OCI-LY7 (cell line): Measurements from ENCODE around the gene NAPB.

Experiments
- EZH2phosphoT487 ChIP-seq: fragments of 200-600 bp; sonication (generic); IDR thresholded peaks from 2 replicates; pipeline ENCODE4 v1.6.1; 2018; ENCODE audit warnings: low read depth, borderline replicate concordance, mild to moderate bottlenecking, mixed run types, antibody characterized with exemption, low read length, moderate library complexity, mixed read lengths
- TF ChIP-seq, protein P1 (sequence below): fragments of 200-600 bp; sonication (generic); conservative IDR thresholded peaks from 2 replicates; pipeline ENCODE4 v1.5.1; 2014; ENCODE audit warnings: mild to moderate bottlenecking, antibody characterized with exemption, low read length, moderate library complexity, mixed read lengths

DNA sequence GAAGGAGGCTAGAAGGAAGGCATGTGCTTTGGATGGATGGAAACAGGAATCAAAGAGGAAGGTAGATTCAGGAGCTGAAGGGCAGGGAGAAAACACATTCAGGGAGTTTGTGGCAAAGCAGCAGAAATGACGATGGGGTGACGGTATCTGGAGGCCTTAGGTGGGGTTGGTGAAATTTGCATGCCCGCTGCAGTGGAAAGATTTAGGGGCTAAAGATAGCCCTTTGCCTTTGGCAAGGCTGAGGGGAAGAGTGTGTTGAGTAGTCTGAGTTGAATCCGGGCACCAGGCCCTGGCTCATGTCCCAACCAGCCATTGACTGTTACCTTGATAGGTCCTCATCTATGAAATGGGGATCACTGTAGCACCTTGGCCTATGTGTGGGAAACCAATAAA is 58.0 kb downstream of the NAPB start:
- TF ChIP-seq, protein P1, sequence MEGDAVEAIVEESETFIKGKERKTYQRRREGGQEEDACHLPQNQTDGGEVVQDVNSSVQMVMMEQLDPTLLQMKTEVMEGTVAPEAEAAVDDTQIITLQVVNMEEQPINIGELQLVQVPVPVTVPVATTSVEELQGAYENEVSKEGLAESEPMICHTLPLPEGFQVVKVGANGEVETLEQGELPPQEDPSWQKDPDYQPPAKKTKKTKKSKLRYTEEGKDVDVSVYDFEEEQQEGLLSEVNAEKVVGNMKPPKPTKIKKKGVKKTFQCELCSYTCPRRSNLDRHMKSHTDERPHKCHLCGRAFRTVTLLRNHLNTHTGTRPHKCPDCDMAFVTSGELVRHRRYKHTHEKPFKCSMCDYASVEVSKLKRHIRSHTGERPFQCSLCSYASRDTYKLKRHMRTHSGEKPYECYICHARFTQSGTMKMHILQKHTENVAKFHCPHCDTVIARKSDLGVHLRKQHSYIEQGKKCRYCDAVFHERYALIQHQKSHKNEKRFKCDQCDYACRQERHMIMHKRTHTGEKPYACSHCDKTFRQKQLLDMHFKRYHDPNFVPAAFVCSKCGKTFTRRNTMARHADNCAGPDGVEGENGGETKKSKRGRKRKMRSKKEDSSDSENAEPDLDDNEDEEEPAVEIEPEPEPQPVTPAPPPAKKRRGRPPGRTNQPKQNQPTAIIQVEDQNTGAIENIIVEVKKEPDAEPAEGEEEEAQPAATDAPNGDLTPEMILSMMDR, result 0 out of 2 replicates have a peak, but pooled peaks have one; percentile 1
- no peak for TF ChIP-seq EZH2phosphoT487
